CD14-positive monocyte (primary cell): Measurements from ENCODE around the gene COX18. TPM values are rescaled to one million over a fixed set of nuclear protein-coding genes. Genes with fewer than 3 reads are reported as not detected.

Source experiments
- DNase-seq, 3 donors: peaks; one replicate each; pipeline ENCODE4 v3.0.0-alpha.2; 2011 to 2022
- H2AFZ ChIP-seq: 2 replicates; pipeline ENCODE4 v1.6.0; 2012; ENCODE audit warnings: mild to moderate bottlenecking, low read depth, low read length, inconsistent platforms; ENCODE audit not compliant: insufficient read depth, poor library complexity, severe bottlenecking
- H3K27ac ChIP-seq, 2 donors: 1 replicate in 1 of 2; 2 replicates in 1 of 2; pipeline ENCODE4 v1.5.1; 2012 to 2013; ENCODE audit warnings: low read length in 2 of 2, control low read depth in 1 of 2, inconsistent platforms in 1 of 2, low read depth in 1 of 2, mild to moderate bottlenecking in 1 of 2
- H3K27me3 ChIP-seq, 2 donors: one replicate each; pipeline versions ENCODE4 v1.6.0 to v1.6.1; 2011 to 2013; ENCODE audit warnings: low read length in 2 of 2; ENCODE audit not compliant: control insufficient read depth in 2 of 2, insufficient read depth in 2 of 2
- H3K36me3 ChIP-seq, 2 donors: replicated peaks in 1 of 2; 1 replicate in 1 of 2; 2 replicates in 1 of 2; pipeline versions ENCODE4 v1.5.1 to v1.6.1; 2012 to 2013; ENCODE audit warnings: low read length in 2 of 2, control low read depth in 1 of 2, inconsistent platforms in 1 of 2, mild to moderate bottlenecking in 1 of 2; ENCODE audit not compliant: insufficient read depth in 2 of 2, control insufficient read depth in 1 of 2
- H3K4me1 ChIP-seq, 2 donors: 1 replicate in 1 of 2; 2 replicates in 1 of 2; pipeline versions ENCODE4 v1.5.1 to v1.6.1; 2012 to 2013; ENCODE audit warnings: low read length in 2 of 2, control low read depth in 1 of 2, inconsistent platforms in 1 of 2, mild to moderate bottlenecking in 1 of 2, moderate library complexity in 1 of 2; ENCODE audit not compliant: insufficient read depth in 2 of 2, control insufficient read depth in 1 of 2
- H3K4me2 ChIP-seq: replicated peaks from 2 replicates; pipeline ENCODE3; 2012; ENCODE audit warnings: low read length, moderate library complexity, mild to moderate bottlenecking; ENCODE audit not compliant: poor library complexity, severe bottlenecking; ENCODE audit errors: extremely low read depth
- H3K4me3 ChIP-seq, 3 experiments: fragments of 200-600 bp in 1 of 3; sonication (generic) in 1 of 3; replicated peaks in 1 of 3; 1 replicate in 2 of 3; 2 replicates in 1 of 3; pipeline ENCODE4 v1.5.1; 2011 to 2013; ENCODE audit warnings: low read length in 3 of 3, mild to moderate bottlenecking in 3 of 3, control low read depth in 2 of 3, low read depth in 2 of 3, inconsistent platforms in 1 of 3, moderate library complexity in 1 of 3
- H3K79me2 ChIP-seq: 2 replicates; pipeline ENCODE4 v1.6.0; 2012; ENCODE audit warnings: mild to moderate bottlenecking, control low read depth, inconsistent platforms, low read length, moderate library complexity; ENCODE audit not compliant: insufficient read depth
- H3K9ac ChIP-seq: 2 replicates; pipeline ENCODE4 v1.6.0; 2017; ENCODE audit warnings: low read length, mild to moderate bottlenecking; ENCODE audit not compliant: insufficient read depth, poor library complexity, severe bottlenecking
- H3K9me3 ChIP-seq, 2 donors: replicated peaks in 1 of 2; 1 replicate in 1 of 2; 2 replicates in 1 of 2; pipeline versions ENCODE4 v1.5.1 to v1.6.1; 2012 to 2013; ENCODE audit warnings: low read length in 2 of 2, control low read depth in 1 of 2; ENCODE audit not compliant: control insufficient read depth in 1 of 2, insufficient read depth in 1 of 2
- H4K20me1 ChIP-seq: 2 replicates; pipeline ENCODE4 v1.6.0; 2012; ENCODE audit warnings: mild to moderate bottlenecking, low read length, control low read depth, moderate library complexity; ENCODE audit not compliant: insufficient read depth
- H3K27ac Mint-ChIP-seq, 7 donors: one replicate each; pipeline ENCODE4 v1.8.0; 2020; ENCODE audit warnings: mild to moderate bottlenecking in 7 of 7, mixed read lengths in 7 of 7, moderate library complexity in 6 of 7, inconsistent platforms in 2 of 7
- H3K27me3 Mint-ChIP-seq, 3 donors: one replicate each; pipeline ENCODE4 v1.8.0; 2021 to 2022; ENCODE audit warnings: low read depth in 3 of 3, mild to moderate bottlenecking in 3 of 3, mixed read lengths in 3 of 3, moderate library complexity in 3 of 3, inconsistent platforms in 1 of 3
- H3K36me3 Mint-ChIP-seq, 2 donors: one replicate each; pipeline ENCODE4 v1.8.0; 2020; ENCODE audit warnings: mixed read lengths in 2 of 2, inconsistent platforms in 1 of 2, mild to moderate bottlenecking in 1 of 2
- H3K4me1 Mint-ChIP-seq: one replicate; pipeline ENCODE4 v1.8.0; 2020; ENCODE audit warnings: mild to moderate bottlenecking, mixed read lengths
- H3K4me3 Mint-ChIP-seq, 2 donors: one replicate each; pipeline ENCODE4 v1.8.0; 2020; ENCODE audit warnings: mild to moderate bottlenecking in 2 of 2, mixed read lengths in 2 of 2, moderate library complexity in 1 of 2
- H3K9me3 Mint-ChIP-seq, 7 donors: one replicate each; pipeline ENCODE4 v1.8.0; 2020 to 2022; ENCODE audit warnings: mixed read lengths in 7 of 7, mild to moderate bottlenecking in 6 of 7, moderate library complexity in 6 of 7, inconsistent platforms in 2 of 7
- WGBS: methylation state at CpG from one replicate; pipeline ENCODE4 v1.1.5; 2013; ENCODE audit warnings: missing lambda C conversion rate; ENCODE audit not compliant: insufficient coverage; 5-methylcytosine and 5-hydroxymethylcytosine counted together
- intact Hi-C, 2 donors: fragments of 100-400 bp; cut with micrococcal nuclease; formaldehyde crosslinking; loops; one replicate each; pipeline versions ENCODE4 v1.15.0 to v1.15.1; 2023
- polyA plus RNA-seq, 3 donors: library from polyadenylated mRNA; depleted of rRNA in 1 of 3; unstranded in 2 of 3; stranded (reverse) in 1 of 3; fragments of 300-500 nt in 2 of 3; fragments of >200 nt in 1 of 3; fragmentation: Illumina TruSeq in 2 of 3; gene quantifications; 1 replicate in 2 of 3; 2 replicates in 1 of 3; pipeline ENCODE4 v1.2.3, GENCODE V29; 2012 to 2021
- TF ChIP-seq, protein P1 (sequence below): fragments of 200-600 bp; IDR thresholded peaks from one replicate; pipeline ENCODE4 v1.8.0; 2022; ENCODE audit warnings: antibody characterized with exemption, mild to moderate bottlenecking

The COX18 gene
- polyA plus RNA-seq, 3 donors: 8.3 to 10.3 (median 9.7) TPM

DNA sequence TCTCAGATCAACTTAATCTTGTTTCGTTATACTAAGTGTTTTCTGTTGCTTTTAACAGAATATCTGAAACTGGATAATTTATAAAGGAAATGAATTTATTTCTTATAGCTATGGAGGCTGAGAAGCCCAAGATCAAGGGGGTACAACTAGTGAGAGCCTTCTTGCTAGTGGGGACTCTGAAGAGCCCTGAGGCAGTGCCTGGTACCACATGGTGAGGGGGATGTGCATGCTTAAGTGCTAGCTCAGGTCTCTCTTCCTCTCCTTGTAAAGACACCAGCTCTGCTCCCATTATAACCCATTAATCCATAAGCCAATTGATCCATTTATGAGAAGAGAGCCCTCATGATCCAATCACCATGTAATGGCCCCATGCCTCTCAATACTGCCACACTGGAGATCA lies 17.9 kb downstream of the COX18 start:
- Histone ChIP-seq H3K9ac (no peak overlapping the region), H3K4me3 (no peak overlapping the region), H3K4me1 (no peaks in the 10 kb centered on the region), H3K27me3 (no peaks in the 10 kb centered on the region), H3K4me2 (no peak overlapping the region), H3K9me3 (no peaks in the 10 kb centered on the region), H2AFZ (no peak overlapping the region), H4K20me1 (no peaks in the 10 kb centered on the region), H3K36me3 (peaks cover 10 to 37% of the 10 kb centered on the region in 2 donors), H3K79me2 (no peaks in the 10 kb centered on the region), H3K27ac (no peak overlapping the region)
- intact Hi-C loops: no loop called here
- Mint-ChIP-seq H3K9me3 (peaks cover 0 to 4% (median 1%) of the 10 kb centered on the region in 7 donors), H3K4me3 (no peak overlapping the region), H3K27ac (no peak overlapping the region), H3K27me3 (peaks cover 0 to 2% (median 0%) of the 10 kb centered on the region in 3 donors), H3K4me1 (no peaks in the 10 kb centered on the region), H3K36me3 (peaks cover 34 to 41% of the 10 kb centered on the region in 2 donors)
- DNase-seq: no peak
- no CpG with 5 or more reads among the region's 1 CpG for WGBS
- TF ChIP-seq, protein P1, sequence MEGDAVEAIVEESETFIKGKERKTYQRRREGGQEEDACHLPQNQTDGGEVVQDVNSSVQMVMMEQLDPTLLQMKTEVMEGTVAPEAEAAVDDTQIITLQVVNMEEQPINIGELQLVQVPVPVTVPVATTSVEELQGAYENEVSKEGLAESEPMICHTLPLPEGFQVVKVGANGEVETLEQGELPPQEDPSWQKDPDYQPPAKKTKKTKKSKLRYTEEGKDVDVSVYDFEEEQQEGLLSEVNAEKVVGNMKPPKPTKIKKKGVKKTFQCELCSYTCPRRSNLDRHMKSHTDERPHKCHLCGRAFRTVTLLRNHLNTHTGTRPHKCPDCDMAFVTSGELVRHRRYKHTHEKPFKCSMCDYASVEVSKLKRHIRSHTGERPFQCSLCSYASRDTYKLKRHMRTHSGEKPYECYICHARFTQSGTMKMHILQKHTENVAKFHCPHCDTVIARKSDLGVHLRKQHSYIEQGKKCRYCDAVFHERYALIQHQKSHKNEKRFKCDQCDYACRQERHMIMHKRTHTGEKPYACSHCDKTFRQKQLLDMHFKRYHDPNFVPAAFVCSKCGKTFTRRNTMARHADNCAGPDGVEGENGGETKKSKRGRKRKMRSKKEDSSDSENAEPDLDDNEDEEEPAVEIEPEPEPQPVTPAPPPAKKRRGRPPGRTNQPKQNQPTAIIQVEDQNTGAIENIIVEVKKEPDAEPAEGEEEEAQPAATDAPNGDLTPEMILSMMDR: no peak

- Histone ChIP-seq H3K9me3 (no peaks in the 10 kb centered on the region), H4K20me1 (no peaks in the 10 kb centered on the region), H3K4me2 (no peak overlapping the region), H3K36me3 (no peaks in the 10 kb centered on the region), H3K27me3 (no peaks in the 10 kb centered on the region), H3K9ac (no peak overlapping the region), H2AFZ (no peak overlapping the region), H3K79me2 (no peaks in the 10 kb centered on the region), H3K27ac (no peak overlapping the region), H3K4me1 (no peaks in the 10 kb centered on the region), H3K4me3 (no peak overlapping the region)
- TF ChIP-seq, protein P1: no peak
- no peak for DNase-seq
- 92% methylated on average over 5 of the region's 7 CpGs for WGBS
- Mint-ChIP-seq H3K36me3 (no peaks in the 10 kb centered on the region), H3K27me3 (peaks cover 0 to 1% (median 0%) of the 10 kb centered on the region in 3 donors), H3K27ac (no peak overlapping the region), H3K4me3 (no peak overlapping the region), H3K9me3 (peaks cover 0 to 6% (median 2%) of the 10 kb centered on the region in 7 donors), H3K4me1 (no peaks in the 10 kb centered on the region)
- intact Hi-C loops: no loop called here
These were observed 23.6 kb downstream of the COX18 start for GRCh38 chr4:73045879-73046278.
